ENCODE results near the gene DSCAML1. TPM values are rescaled to one million over a fixed set of nuclear protein-coding genes. Genes with fewer than 3 reads are reported as not detected.

The DSCAML1 gene
- polyA plus RNA-seq, 3 donors, result 0.13 to 0.46 (median 0.34) TPM

GRCh38 chr11:117805045-117805444 lies 8.0 kb upstream of the DSCAML1 start:
- no peak overlapping the region for H3K27ac ChIP-seq (ENCODE audit: low read depth, low read length)
- WGBS, 3 donors, result 46 to 59% (median 50%) methylated on average over 1 of the region's 1 CpG

DNA sequence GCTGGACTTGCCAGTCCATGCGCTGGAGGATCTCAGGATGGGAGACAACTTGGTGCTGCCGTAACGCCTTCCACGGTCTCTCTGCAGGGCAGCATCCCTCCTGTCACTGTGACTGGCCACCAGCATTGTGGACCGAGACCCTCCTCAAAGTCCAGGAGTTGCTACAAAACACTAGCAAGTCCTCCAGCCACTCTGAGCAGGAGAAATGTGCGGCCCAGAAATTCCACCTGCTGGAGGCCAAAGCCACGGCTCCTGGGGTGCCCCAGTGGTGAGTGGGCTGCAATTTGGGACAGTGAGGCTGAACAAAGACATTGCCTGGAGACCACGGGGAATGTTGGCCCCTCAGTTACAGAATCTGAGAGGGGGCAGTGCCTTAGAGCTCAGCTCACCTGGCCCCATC lies 6.9 kb upstream of the DSCAML1 start:
- 92 to 96% (median 96%) methylated on average over 8 of the region's 8 CpGs for WGBS, 3 donors
- H3K27ac ChIP-seq (ENCODE audit: low read depth, low read length), result no peak overlapping the region

DNA sequence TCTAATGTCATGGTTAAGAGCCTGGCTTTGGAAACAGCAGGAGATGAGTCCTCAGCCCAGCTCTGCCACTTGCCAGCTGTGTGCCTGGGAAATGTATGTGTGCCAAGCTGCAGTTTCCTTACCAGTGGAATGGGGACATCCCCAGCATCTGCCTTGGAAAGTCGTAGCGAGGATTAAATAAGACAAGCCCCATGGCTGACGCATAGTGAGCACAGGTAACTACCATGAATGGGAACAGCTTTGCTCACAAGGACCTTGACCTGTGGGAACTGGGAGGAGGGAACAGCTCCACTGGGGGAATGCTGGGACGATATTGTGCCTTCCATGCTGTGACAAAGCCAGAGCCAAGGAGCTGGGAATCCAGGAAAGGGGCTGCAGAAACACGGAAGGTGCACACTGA lies 2.6 kb upstream of the DSCAML1 start:
- 55 to 83% (median 82%) methylated on average over 5 of the region's 5 CpGs for WGBS, 3 donors
- no peak overlapping the region for H3K27ac ChIP-seq (ENCODE audit: low read depth, low read length)

- no peak overlapping the region for H3K27ac ChIP-seq (ENCODE audit: low read depth, low read length)
- WGBS, 3 donors, result 2 to 3% (median 2%) methylated on average over 32 to 35 of the region's 35 CpGs
These were observed 552 bp downstream of the DSCAML1 start for GRCh38 chr11:117796456-117796871.

DNA sequence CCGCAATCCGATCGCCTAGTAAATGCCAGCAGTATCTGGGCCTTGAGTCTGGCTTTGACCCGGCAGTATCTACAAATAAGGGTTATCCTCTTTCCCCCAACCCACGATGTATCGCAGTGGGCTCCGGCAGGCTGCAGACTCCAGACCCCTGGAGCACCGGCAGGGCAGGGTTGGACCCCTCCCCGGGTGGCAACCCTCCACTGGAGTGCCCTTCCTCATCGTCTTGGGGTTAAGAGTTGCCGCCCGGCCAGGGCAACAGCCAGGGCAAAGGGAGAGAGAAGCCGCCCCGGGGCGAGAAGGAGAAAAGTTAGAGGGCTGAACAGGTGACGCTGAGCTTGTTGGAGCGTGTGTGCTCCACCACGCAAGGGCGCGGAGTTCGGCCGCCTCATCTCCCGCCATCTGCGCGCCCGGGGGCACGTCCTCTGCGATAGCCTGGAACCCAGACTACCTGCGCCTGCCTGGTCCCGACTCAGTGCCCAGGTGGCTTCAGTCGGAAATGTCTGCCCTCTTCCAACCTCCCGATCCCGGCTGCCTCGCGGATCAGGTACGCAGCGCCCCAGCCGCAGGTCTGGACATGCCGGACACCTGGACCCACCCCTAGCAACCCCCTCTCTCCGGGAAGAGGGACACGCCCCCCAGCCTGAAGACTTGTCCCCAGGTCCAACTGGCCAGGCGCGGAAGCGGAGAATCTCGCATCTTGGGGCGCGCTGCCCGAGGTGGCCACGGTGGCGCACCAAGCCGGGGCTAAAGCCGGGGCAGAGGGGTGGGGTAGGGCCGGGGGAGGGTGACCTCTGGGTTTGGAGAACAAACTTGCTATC lies 1.2 kb downstream of the DSCAML1 start:
- H3K27ac ChIP-seq (ENCODE audit: low read depth, low read length), result no peak overlapping the region
- 7 to 8% (median 8%) methylated on average over 49 to 53 of the region's 53 CpGs for WGBS, 3 donors

DNA sequence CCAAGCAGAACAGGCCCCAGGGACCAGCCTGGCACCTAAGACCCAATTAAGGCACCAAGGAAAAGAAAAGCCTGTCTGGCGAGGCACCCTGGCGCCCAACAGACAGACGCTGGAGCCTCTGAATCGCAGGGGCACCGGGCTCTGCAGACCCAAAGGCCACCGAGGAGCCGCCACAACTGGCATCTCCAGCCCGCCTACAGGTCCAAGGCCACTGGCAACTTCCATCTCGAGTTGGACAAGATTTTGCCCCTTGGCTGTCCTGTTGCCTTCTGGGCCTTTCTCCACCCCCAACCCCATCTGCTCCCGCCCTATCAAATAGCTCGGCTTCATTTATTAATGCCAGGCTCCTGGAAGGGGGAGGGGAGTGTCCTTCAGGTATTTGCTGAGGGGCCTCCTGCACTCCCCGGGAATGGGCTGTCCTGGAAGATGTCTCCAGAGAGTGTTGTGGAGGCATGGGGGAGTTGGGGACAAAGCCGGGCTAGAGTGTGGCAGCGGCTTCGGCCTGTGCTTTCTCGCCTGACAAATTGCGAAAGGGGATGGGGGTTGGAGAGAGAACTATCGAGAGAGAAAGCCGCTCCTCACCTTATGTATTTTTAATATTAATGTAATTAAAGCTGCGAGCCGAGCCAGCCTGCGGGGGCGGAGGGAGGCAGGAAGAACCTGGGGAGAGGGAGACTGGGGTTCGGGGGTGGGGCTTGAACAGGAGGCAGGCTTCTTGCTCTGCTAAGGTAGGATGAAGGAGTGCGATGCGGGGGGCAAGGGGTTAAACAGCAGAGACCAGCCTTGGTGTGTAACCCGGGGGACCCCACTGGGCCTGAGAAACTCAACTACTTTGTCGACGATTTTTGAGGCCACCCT lies 2.0 kb downstream of the DSCAML1 start:
- 40 to 51% (median 50%) methylated on average over 29 of the region's 29 CpGs for WGBS, 3 donors

GRCh38 chr11:117794135-117794534 lies 2.9 kb downstream of the DSCAML1 start:
- no peak overlapping the region for H3K27ac ChIP-seq (ENCODE audit: low read depth, low read length)
- 71 to 90% (median 84%) methylated on average over 10 of the region's 10 CpGs for WGBS, 3 donors

More for the DNA sequence above, 2.0 kb downstream of the DSCAML1 start:
- no peak overlapping the region for H3K27ac ChIP-seq (ENCODE audit: low read depth, low read length)

DNA sequence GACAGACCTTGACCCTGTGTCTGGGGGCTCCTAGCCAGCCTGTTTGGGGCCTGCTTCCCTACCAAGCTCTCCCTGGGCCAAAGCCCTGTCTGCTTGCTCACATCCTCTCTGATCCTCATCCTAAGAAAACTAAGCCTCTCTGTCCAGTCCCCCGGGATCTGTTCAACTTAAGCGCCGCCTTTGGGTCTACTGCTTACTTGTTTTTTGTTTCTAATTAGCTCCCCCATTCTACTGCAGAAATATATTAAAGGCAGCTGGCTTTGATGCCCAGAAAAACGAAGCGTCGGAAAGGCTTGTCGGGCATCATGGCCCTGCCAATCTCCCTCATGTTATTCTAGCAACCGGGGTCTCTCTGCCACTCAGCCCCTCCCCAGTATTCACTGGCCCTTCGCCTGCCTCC lies 3.4 kb downstream of the DSCAML1 start:
- no peak overlapping the region for H3K27ac ChIP-seq (ENCODE audit: low read depth, low read length)
- WGBS, 3 donors, result 90 to 96% (median 90%) methylated on average over 9 of the region's 9 CpGs

GRCh38 chr11:117792992-117793391 lies 4.0 kb downstream of the DSCAML1 start:
- no peak overlapping the region for H3K27ac ChIP-seq (ENCODE audit: low read depth, low read length)
- WGBS, 3 donors, result 87 to 94% (median 89%) methylated on average over 6 of the region's 6 CpGs

DNA sequence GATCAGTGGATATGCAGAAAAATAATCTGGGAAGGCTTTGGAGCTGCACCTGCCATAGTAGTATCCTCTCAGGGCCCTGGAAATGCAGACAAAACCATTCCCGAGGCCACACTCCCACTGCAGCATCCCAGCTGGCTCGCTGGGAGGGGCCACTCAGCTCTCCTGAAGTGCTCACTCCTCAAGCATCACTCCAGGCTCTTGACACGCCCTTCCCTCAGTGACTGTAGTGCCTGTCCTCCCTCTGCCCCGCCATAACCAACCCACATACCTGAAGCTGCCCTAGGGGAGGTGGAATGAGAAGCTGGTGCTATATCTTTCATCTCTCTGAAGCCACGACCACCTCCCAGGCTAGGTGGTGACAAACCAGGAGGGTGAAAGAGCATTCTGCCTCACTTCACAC lies 4.8 kb downstream of the DSCAML1 start:
- 77 to 91% (median 90%) methylated on average over 5 of the region's 5 CpGs for WGBS, 3 donors
- no peak overlapping the region for H3K27ac ChIP-seq (ENCODE audit: low read depth, low read length)

DNA sequence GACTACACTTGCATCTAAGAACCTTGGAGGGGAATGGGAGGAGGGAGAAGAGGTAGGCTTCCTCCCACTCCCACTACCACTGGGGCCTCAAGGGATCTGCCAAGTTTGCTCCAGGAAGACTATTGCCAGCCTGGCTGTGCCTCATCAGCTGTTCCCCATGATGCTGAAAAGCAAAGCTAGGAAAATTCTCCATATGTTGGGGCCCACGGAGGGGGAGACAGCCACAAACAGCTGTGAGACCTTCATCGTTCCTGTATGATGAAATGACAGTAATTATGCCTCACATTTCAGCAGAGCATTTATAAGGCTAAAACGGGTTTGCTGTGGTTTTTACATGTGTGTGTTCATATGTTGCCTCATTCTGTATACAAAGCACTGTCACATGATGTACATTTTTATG lies 6.7 kb downstream of the DSCAML1 start:
- WGBS, 3 donors, result 46 to 56% (median 50%) methylated on average over 3 of the region's 3 CpGs
- H3K27ac ChIP-seq (ENCODE audit: low read depth, low read length), result no peak overlapping the region

- 77 to 87% (median 80%) methylated on average over 4 of the region's 4 CpGs for WGBS, 3 donors
- no peak overlapping the region for H3K27ac ChIP-seq (ENCODE audit: low read depth, low read length)
These were observed 7.8 kb downstream of the DSCAML1 start for GRCh38 chr11:117789241-117789640.

- WGBS, 3 donors, result 52 to 63% (median 54%) methylated on average over 14 of the region's 14 CpGs
- H3K27ac ChIP-seq (ENCODE audit: low read depth, low read length), result no peak overlapping the region
These were observed 10.7 kb downstream of the DSCAML1 start for GRCh38 chr11:117786135-117786870.

- 57 to 71% (median 68%) methylated on average over 11 of the region's 11 CpGs for WGBS, 3 donors
- H3K27ac ChIP-seq (ENCODE audit: low read depth, low read length), result no peak overlapping the region
These were observed 14.9 kb downstream of the DSCAML1 start for GRCh38 chr11:117782101-117782500.

- WGBS, 3 donors, result 63 to 76% (median 71%) methylated on average over 4 of the region's 4 CpGs
These were observed 15.4 kb downstream of the DSCAML1 start for GRCh38 chr11:117781627-117782026.

DNA sequence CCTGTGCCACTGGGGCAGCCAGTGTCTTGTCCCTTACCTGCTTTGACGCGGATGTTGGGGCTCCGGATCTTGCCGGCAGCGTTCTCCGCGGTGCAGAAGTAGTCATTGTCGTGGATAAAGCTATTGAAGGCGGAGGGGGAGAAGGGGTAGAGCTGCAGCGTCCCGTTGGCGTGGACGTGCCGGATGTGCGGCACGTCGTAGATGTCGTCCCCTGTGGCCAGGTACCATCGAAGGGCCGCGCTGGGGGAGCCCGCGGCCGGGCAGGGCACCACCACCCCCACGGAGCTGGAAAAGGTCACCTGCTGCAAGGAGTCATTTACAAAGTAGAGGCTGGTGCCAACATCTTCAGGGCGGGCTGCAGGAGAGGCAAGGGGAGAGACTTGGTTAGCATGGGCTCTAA lies 16.6 kb downstream of the DSCAML1 start:
- no peak overlapping the region for H3K27ac ChIP-seq (ENCODE audit: low read depth, low read length)
- 86 to 92% (median 91%) methylated on average over 26 of the region's 26 CpGs for WGBS, 3 donors

More at GRCh38 chr11:117781627-117782026, 15.4 kb downstream of the DSCAML1 start:
- H3K27ac ChIP-seq (ENCODE audit: low read depth, low read length), result no peak overlapping the region

DNA sequence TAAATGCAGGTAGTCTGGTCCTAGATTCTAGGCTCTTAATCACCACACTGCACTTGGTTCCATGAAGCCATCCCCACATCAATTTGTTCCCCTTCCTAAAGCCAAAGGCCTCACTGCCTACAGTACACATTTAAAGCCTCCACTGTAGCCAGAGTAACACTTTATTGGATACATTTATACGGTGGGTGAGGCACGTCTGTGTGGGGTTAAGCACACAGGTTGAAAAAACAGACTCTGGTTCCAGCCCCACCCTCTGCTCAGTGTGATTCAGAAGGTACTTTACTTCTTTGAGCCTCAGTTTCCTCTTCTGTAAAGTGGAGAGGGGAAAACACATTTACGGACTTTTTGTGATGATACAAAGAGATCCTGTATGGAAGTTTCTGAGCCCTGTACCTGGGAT lies 22.5 kb downstream of the DSCAML1 start:
- 79 to 93% (median 80%) methylated on average over 3 of the region's 3 CpGs for WGBS, 3 donors
- H3K27ac ChIP-seq (ENCODE audit: low read depth, low read length), result no peak overlapping the region

- no peak overlapping the region for H3K27ac ChIP-seq (ENCODE audit: low read depth, low read length)
- WGBS, 3 donors, result 82 to 90% (median 90%) methylated on average over 6 of the region's 6 CpGs
These were observed 24.7 kb downstream of the DSCAML1 start for GRCh38 chr11:117772360-117772759.

DNA sequence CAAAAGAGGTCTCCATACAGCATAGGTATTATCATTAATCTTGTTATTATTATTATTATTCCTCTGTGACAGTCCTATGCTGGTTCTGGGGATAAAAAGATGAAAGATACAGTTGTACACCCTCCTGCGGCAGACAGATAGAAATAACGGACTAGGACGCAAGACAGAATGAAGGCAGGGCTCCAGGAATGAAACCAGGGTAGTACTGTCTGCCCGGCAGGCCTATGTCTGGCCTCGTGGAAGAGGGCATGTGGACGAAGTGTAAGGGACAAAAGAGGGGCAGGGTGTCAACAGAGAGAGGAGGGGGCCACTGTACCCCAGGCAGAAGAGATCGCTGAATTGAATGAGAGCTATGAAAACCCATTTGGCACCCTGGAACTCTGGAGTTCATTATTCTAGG lies 25.2 kb downstream of the DSCAML1 start:
- WGBS, 3 donors, result 84 to 95% (median 94%) methylated on average over 7 of the region's 7 CpGs
- H3K27ac ChIP-seq (ENCODE audit: low read depth, low read length), result no peak overlapping the region

All from adipose tissue (tissue), 3 donors.